Measurements from ENCODE around the gene HLA-DOA.

HLA-DOA gene

GRCh38 chr6:33008944-33009861, at the start of gene HLA-DOA:
HLA-DOA (minus strand) TSS chr6:33009591.
- TF ChIP-seq CTCF (IDR thresholded peaks at IDR 0.05; ENCODE audit: control insufficient read depth, insufficient read depth, low read depth, low read length, missing control alignments): no peak
- no peak for DNase-seq (ENCODE audit: low read depth)
- no peak within 1 kb of the TSS for H3K4me3 ChIP-seq (ENCODE audit: control insufficient read depth, low read depth, low read length)

GRCh38 chr6:33057222-33058150, 48.1 kb upstream of the HLA-DOA start:
- no peak for DNase-seq (ENCODE audit: low read depth)
- no peak for TF ChIP-seq CTCF (IDR thresholded peaks at IDR 0.05; ENCODE audit: control insufficient read depth, insufficient read depth, low read depth, low read length, missing control alignments)
- no peak overlapping the region for H3K4me3 ChIP-seq (ENCODE audit: control insufficient read depth, low read depth, low read length)

- no peak overlapping the region for H3K4me3 ChIP-seq (ENCODE audit: control insufficient read depth, low read depth, low read length)
- TF ChIP-seq CTCF (IDR thresholded peaks at IDR 0.05; ENCODE audit: control insufficient read depth, insufficient read depth, low read depth, low read length, missing control alignments): no peak
- DNase-seq (ENCODE audit: low read depth): no peak
Measured at GRCh38 chr6:33053230-33053629, 43.8 kb upstream of the HLA-DOA start.

GRCh38 chr6:33052627-33053026, 43.2 kb upstream of the HLA-DOA start:
- DNase-seq (ENCODE audit: low read depth): no peak
- H3K4me3 ChIP-seq (ENCODE audit: control insufficient read depth, low read depth, low read length): no peak overlapping the region
- TF ChIP-seq CTCF (IDR thresholded peaks at IDR 0.05; ENCODE audit: control insufficient read depth, insufficient read depth, low read depth, low read length, missing control alignments): no peak

- no peak for TF ChIP-seq CTCF (IDR thresholded peaks at IDR 0.05; ENCODE audit: control insufficient read depth, insufficient read depth, low read depth, low read length, missing control alignments)
- no peak for DNase-seq (ENCODE audit: low read depth)
- no peak overlapping the region for H3K4me3 ChIP-seq (ENCODE audit: control insufficient read depth, low read depth, low read length)
Measured at GRCh38 chr6:33050014-33050810, 40.8 kb upstream of the HLA-DOA start.

All from AG09309 (cell line).